ENCODE measurements around the gene KCNQ1OT1. TPM values are rescaled to one million over a fixed set of nuclear protein-coding genes. Genes with fewer than 3 reads are reported as not detected.

The KCNQ1OT1 gene
- total and polyA plus RNA-seq, 9 donors = 0.43 to 11.5 (median 5.2) TPM

DNA sequence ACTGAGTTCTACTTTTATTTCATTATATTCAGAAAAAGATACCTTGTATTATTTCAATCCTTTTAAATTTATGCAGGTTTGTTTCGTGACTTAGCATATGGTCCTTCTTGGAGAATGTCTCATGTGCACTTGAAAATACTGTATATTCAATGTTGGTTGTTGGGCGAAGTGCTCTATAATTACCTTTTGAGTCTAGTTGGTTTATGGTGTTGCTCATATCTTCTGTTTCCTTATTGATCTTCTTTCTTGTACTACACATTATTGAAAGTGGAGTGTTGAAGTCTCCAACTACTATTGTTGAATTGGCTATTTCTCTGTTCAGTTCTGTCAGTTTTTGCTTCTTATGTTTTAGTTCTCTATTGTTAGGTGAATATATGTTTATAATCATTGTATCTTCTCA, 90.4 kb downstream of the KCNQ1OT1 start:
- no peaks in the 10 kb centered on the region for H3K27me3 ChIP-seq
- 86 to 88% (median 88%) methylated on average over 2 of the region's 2 CpGs for WGBS, 3 donors
- no peak overlapping the region for H3K27ac ChIP-seq
- TF ChIP-seq, protein P1, sequence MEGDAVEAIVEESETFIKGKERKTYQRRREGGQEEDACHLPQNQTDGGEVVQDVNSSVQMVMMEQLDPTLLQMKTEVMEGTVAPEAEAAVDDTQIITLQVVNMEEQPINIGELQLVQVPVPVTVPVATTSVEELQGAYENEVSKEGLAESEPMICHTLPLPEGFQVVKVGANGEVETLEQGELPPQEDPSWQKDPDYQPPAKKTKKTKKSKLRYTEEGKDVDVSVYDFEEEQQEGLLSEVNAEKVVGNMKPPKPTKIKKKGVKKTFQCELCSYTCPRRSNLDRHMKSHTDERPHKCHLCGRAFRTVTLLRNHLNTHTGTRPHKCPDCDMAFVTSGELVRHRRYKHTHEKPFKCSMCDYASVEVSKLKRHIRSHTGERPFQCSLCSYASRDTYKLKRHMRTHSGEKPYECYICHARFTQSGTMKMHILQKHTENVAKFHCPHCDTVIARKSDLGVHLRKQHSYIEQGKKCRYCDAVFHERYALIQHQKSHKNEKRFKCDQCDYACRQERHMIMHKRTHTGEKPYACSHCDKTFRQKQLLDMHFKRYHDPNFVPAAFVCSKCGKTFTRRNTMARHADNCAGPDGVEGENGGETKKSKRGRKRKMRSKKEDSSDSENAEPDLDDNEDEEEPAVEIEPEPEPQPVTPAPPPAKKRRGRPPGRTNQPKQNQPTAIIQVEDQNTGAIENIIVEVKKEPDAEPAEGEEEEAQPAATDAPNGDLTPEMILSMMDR (IDR thresholded peaks at IDR 0.05) = no peak
- TF ChIP-seq POLR2A (IDR thresholded peaks at IDR 0.05) (no peak), EP300 (IDR thresholded peaks at IDR 0.05) (no peak)
- H3K9me3 ChIP-seq = peaks cover 0 to 3% of the 10 kb centered on the region in 2 donors
- intact Hi-C loops (cut with DNase I) = no loop called here
- no peak for DNase-seq
- H3K4me1 ChIP-seq (ENCODE audit: insufficient read depth) = no peaks in the 10 kb centered on the region
- H3K36me3 ChIP-seq = no peaks in the 10 kb centered on the region
- H3K4me3 ChIP-seq = no peak overlapping the region

- Histone ChIP-seq H3K27me3 (no peaks in the 10 kb centered on the region), H3K36me3 (no peaks in the 10 kb centered on the region), H3K27ac (no peak overlapping the region), H3K4me1 (ENCODE audit: insufficient read depth) (no peaks in the 10 kb centered on the region), H3K4me3 (no peak overlapping the region), H3K9me3 (no peaks in the 10 kb centered on the region)
- TF ChIP-seq, protein P1 (IDR thresholded peaks at IDR 0.05) = no peak
- TF ChIP-seq POLR2A (IDR thresholded peaks at IDR 0.05) = no peak
- no peak for TF ChIP-seq EP300 (IDR thresholded peaks at IDR 0.05)
- intact Hi-C loops (cut with DNase I) = no loop called here
- no peak for DNase-seq
- WGBS, 3 donors = 52 to 68% (median 57%) methylated on average over 8 of the region's 8 CpGs
Observed at GRCh38 chr11:2599561-2600189, 100.1 kb downstream of the KCNQ1OT1 start.

DNA sequence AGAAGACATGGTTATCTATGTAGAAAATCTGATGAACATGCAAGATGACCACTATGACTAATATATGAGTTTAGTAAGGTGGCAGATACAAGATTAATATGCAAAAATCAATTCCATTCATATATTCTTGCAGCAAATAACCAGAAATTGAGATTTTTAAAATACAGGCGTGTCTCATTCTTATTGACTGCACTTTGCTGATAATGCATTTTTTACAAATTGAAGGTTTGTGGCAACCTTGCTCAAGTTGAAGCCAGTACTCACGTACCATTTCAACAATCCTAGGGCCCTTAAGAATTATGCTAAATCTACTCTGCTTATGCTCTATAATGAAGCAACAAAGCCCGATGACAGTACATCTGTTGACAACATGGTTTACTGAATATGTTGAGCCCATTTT, 104.6 kb downstream of the KCNQ1OT1 start:
- no peak overlapping the region for H3K4me3 ChIP-seq
- WGBS, 3 donors = 93 to 95% (median 93%) methylated on average over 3 of the region's 3 CpGs
- no peaks in the 10 kb centered on the region for H3K4me1 ChIP-seq (ENCODE audit: insufficient read depth)
- no peaks in the 10 kb centered on the region for H3K9me3 ChIP-seq
- DNase-seq = no peak
- intact Hi-C loops (cut with DNase I) = no loop called here
- no peak for TF ChIP-seq EP300 (IDR thresholded peaks at IDR 0.05)
- no peak for TF ChIP-seq POLR2A (IDR thresholded peaks at IDR 0.05)
- TF ChIP-seq, protein P1 (IDR thresholded peaks at IDR 0.05) = no peak
- H3K27ac ChIP-seq = no peak overlapping the region
- H3K27me3 ChIP-seq = no peaks in the 10 kb centered on the region
- H3K36me3 ChIP-seq = no peaks in the 10 kb centered on the region

- WGBS, 3 donors = 86 to 100% (median 96%) methylated on average over 1 of the region's 1 CpG
Observed at GRCh38 chr11:2594267-2594666, 105.5 kb downstream of the KCNQ1OT1 start.

More at GRCh38 chr11:2594267-2594666, 105.5 kb downstream of the KCNQ1OT1 start:
- Histone ChIP-seq H3K4me1 (ENCODE audit: insufficient read depth) (no peaks in the 10 kb centered on the region), H3K27me3 (no peaks in the 10 kb centered on the region), H3K36me3 (no peaks in the 10 kb centered on the region), H3K9me3 (no peaks in the 10 kb centered on the region), H3K27ac (no peak overlapping the region), H3K4me3 (no peak overlapping the region)
- DNase-seq = no peak
- intact Hi-C loops (cut with DNase I) = no loop called here
- TF ChIP-seq, protein P1 (IDR thresholded peaks at IDR 0.05) = no peak
- TF ChIP-seq POLR2A (IDR thresholded peaks at IDR 0.05) (no peak), EP300 (IDR thresholded peaks at IDR 0.05) (no peak)
